ENCODE data around the gene HSD17B4. TPM values are rescaled to one million over a fixed set of nuclear protein-coding genes. Genes with fewer than 3 reads are reported as not detected.
"Not testable (repeated sequence)": the region's sequence is repeated elsewhere in the genome, so short reads cannot be mapped to it uniquely, and the experiment has no call there.

The HSD17B4 gene
- total and polyA plus RNA-seq, 11 donors = 112 to 277 (median 229) TPM

DNA sequence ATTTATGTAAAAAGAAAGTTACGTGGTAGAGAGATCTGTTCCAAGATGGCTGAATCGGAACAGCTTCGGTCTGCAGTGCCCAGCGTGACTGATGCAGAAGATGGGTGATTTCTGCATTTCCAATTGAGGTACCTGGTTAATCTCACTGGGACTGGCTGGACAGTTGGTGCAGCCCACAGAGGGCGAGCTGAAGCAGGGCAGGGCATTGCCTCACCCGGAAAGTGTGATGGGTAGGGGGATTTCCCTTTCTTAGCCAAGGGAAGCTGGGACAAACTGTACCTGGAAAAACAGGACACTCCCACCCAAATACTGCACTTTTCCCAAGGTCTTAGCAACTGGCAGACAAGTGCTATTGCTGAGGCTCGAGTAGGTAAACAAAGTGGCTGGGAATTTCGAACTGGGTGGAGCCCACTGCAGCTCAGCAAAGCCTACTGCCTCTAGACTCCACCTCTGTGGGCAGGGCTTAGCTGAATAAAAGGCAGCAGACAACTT lies 13.1 kb upstream of the HSD17B4 start:
- DNase-seq (no peak), ATAC-seq (no peak)
- peaks cover 0 to 20% (median 0%) of the 10 kb centered on the region in 12 donors for H3K4me1 ChIP-seq
- no peaks in the 10 kb centered on the region for H3K36me3 ChIP-seq
- peak overlapping the region in 1 of 12 donors; percentile 40 for H3K4me3 ChIP-seq
- WGBS, 4 donors = 77 to 88% (median 80%) methylated on average over 8 of the region's 8 CpGs
- H3K9me3 ChIP-seq = peaks cover 0 to 6% (median 0%) of the 10 kb centered on the region in 12 donors
- H3K27me3 ChIP-seq = peaks cover 0 to 6% (median 0%) of the 10 kb centered on the region in 9 donors
- intact Hi-C loops (cut with DNase I) = no loop called here
- TF ChIP-seq, protein P1, sequence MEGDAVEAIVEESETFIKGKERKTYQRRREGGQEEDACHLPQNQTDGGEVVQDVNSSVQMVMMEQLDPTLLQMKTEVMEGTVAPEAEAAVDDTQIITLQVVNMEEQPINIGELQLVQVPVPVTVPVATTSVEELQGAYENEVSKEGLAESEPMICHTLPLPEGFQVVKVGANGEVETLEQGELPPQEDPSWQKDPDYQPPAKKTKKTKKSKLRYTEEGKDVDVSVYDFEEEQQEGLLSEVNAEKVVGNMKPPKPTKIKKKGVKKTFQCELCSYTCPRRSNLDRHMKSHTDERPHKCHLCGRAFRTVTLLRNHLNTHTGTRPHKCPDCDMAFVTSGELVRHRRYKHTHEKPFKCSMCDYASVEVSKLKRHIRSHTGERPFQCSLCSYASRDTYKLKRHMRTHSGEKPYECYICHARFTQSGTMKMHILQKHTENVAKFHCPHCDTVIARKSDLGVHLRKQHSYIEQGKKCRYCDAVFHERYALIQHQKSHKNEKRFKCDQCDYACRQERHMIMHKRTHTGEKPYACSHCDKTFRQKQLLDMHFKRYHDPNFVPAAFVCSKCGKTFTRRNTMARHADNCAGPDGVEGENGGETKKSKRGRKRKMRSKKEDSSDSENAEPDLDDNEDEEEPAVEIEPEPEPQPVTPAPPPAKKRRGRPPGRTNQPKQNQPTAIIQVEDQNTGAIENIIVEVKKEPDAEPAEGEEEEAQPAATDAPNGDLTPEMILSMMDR (IDR thresholded peaks at IDR 0.05) = no peak
- TF ChIP-seq POLR2A (IDR thresholded peaks at IDR 0.05) = no peak
- no peak overlapping the region for H3K27ac ChIP-seq

DNA sequence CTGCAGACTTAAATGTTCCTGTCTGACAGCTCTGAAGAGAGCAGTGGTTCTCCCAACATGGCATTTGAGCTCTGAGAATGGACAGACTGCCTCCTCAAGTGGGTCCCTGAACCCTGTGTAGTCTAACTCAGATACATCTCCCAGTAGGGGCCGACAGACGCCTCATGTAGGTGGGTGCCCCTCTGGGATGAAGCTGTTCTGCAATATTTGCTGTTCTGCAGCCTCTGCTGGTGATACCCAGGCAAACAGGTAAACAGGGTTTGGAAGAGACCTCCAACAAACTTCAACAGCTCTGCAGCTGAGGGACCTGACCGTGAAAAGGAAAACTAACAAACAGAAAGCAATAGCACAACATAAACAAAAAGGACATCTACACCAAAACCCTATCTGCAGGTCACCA lies 12.7 kb upstream of the HSD17B4 start:
- Histone ChIP-seq H3K4me3 (peak overlapping the region in 1 of 12 donors; percentile 40), H3K9me3 (peaks cover 0 to 11% (median 0%) of the 10 kb centered on the region in 12 donors), H3K4me1 (peaks cover 0 to 20% (median 0%) of the 10 kb centered on the region in 12 donors)
- H3K27ac ChIP-seq; ATAC-seq; intact Hi-C loops (cut with DNase I); H3K27me3 ChIP-seq; DNase-seq; H3K36me3 ChIP-seq: not testable (repeated sequence)
- 47 to 86% (median 80%) methylated on average over 3 of the region's 3 CpGs for WGBS, 4 donors

DNA sequence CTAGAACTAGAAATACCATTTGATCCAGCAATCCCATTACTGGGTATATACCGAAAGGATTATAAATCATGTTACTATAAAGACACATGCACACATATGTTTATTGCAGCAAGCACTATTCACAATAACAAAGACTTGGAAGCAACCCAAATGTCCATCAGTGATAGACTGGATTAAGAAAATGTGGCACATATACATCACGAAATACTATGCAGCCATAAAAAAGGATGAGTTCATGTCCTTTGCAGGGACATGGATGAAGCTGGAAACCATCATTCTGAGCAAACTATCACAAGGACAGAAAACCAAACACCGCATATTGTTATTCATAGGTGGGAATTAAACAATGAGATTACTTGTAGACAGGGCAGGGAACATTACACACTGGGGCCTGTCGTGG lies 7.7 kb upstream of the HSD17B4 start:
- H3K9me3 ChIP-seq = peaks cover 0 to 14% (median under 1%) of the 10 kb centered on the region in 12 donors
- H3K27ac ChIP-seq; H3K4me3 ChIP-seq; H3K4me1 ChIP-seq; ATAC-seq; H3K36me3 ChIP-seq; H3K27me3 ChIP-seq; DNase-seq; intact Hi-C loops (cut with DNase I): not testable (repeated sequence)
- WGBS, 4 donors = 88 to 92% (median 90%) methylated on average over 4 of the region's 4 CpGs

DNA sequence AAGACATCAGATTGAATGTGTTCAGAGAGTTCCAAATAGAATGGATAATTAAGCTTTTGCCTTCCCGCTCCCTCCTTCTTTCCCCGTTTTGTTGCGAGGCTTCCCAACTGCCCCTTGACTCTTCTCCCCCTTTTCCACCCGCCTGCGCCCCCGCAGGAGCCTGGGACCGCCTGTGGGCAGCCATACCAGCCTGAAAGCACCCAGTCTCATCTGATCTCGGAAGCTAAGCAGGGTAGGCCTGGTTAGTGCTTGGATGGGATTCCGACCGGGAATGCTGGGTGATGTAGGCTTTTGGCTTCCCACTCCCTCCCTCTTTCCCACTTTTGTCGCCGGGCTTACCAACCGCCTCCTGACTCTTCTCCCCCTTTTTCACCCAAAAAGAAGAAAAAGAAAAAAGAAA lies 6.8 kb upstream of the HSD17B4 start:
- Histone ChIP-seq H3K9me3 (peaks cover 0 to 21% (median 2%) of the 10 kb centered on the region in 12 donors), H3K4me3 (no peak overlapping the region), H3K27ac (no peak overlapping the region), H3K27me3 (no peaks in the 10 kb centered on the region), H3K4me1 (no peaks in the 10 kb centered on the region), H3K36me3 (no peaks in the 10 kb centered on the region)
- ATAC-seq = no peak
- no peak for DNase-seq
- intact Hi-C loops (cut with DNase I) = no loop called here
- no peak for TF ChIP-seq POLR2A (IDR thresholded peaks at IDR 0.05)
- TF ChIP-seq, protein P1 (IDR thresholded peaks at IDR 0.05) = no peak
- WGBS, 4 donors = 61 to 64% (median 62%) methylated on average over 13 of the region's 13 CpGs

DNA sequence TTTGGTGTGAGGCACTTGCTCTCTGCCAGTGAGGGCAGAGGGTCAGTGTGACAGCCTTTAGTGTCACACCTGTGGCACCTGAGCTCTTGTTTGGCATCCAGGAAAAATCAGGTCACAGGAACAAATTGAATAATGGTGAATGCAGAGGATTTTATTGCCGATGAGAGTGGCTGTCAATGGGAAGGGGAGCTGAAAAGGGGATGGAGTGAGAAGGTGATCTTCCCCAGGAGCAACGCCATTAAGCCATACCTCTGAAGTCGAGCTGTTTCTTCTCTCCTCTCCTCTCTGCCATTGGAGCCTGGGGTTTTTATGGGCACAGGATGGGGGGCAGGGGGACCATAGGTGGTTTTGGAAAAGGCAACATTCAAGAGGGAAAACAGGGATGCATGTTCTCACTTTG lies 2.4 kb upstream of the HSD17B4 start:
- no peak for ATAC-seq
- Histone ChIP-seq H3K4me1 (peaks cover 0 to 24% (median 13%) of the 10 kb centered on the region in 12 donors), H3K27ac (no peak overlapping the region), H3K4me3 (no peak overlapping the region), H3K27me3 (no peaks in the 10 kb centered on the region), H3K9me3 (peaks cover 0 to 16% (median 2%) of the 10 kb centered on the region in 12 donors), H3K36me3 (no peaks in the 10 kb centered on the region)
- intact Hi-C loops (cut with DNase I) = no loop called here
- WGBS, 4 donors = 81 to 96% (median 88%) methylated on average over 3 of the region's 3 CpGs
- DNase-seq = no peak
- TF ChIP-seq POLR2A (IDR thresholded peaks at IDR 0.05) = no peak
- TF ChIP-seq, protein P1 (IDR thresholded peaks at IDR 0.05) = no peak

DNA sequence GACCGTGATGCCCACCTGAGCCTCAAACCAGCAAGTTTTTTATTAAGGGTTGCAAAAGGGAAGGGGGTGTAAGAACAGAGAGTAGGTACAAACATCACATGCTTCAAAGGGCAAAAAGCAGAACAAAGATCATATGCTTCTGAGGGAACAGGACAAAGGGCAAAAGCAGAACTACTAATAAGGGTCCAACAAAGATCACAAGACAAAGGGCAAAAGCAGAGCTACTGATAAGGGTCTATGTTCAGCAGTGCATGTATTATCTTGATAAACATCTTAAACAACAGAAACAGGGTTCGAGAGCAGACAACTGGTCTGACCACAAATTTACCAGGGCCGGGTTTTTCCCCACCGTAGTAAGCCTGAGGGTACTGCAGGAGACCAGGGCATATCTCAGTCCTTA lies 1.7 kb upstream of the HSD17B4 start:
- H3K36me3 ChIP-seq; ATAC-seq; DNase-seq; H3K4me3 ChIP-seq; H3K27ac ChIP-seq; H3K27me3 ChIP-seq; intact Hi-C loops (cut with DNase I): not testable (repeated sequence)
- peaks cover 0 to 16% (median 2%) of the 10 kb centered on the region in 12 donors for H3K9me3 ChIP-seq
- 88 to 92% (median 92%) methylated on average over 4 of the region's 4 CpGs for WGBS, 4 donors
- H3K4me1 ChIP-seq = peaks cover 0 to 24% (median 13%) of the 10 kb centered on the region in 12 donors

Measured in heart left ventricle (tissue), 16 donors.